AML-193 (cell line): ENCODE data around the gene EEF1AKMT3.
A peak's percentile ranks its signal among the peaks of the same experiment; 100 is the strongest.
"Not testable (repeated sequence)": the region's sequence is repeated elsewhere in the genome, so short reads cannot be mapped to it uniquely, and the experiment has no call there.

Experiments used
- DNase-seq, 2 experiments: peaks; one replicate each; lab custom pipeline; 2025; lab: John Stamatoyannopoulos, UW

EEF1AKMT3 gene

GRCh38 chr12:57765698-57766463, 6.5 kb upstream of the EEF1AKMT3 start:
- no peak for DNase-seq

DNA sequence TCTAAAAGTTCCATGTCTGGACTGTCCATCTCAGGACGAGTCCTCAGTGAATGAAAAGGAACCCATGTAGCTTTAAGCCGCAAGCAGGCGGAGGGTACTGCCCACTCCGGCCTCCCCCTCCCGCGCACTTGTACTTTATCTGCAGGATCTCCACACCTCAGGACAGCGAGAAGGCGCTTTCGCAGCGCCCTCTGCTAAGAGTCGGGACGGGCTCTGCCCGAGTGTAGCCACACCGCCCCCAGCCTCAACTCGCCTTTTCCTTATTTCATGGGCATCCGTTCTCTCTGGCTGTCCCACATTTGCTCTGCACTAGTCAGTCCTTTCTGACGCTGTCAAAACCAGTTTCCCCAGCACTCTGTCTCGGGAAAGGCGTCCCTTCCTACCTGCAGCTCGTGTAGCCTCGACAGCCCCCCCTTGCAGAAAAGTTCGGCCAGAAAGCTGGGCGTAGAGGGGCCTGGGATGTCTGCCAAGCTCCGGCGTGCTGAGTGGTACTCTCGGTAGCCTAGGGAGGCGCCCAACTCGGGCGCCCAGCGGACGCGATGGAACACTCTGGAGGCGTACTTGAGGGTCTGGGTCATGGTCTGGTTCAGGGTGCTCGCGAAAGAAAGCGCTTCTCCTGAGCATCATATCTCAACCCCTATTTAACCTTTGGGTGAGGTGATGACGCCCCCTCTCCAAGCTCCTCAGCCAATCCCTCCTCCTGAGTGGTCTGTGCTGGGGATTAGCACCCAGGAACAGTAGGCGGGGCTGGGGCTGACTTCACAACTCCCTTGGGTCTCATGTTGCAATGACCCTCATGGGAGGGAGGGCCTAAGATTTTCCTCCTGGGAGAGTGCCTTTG, 5.7 kb upstream of the EEF1AKMT3 start, which contains the start of gene CYP27B1:
TSS of gene CYP27B1 (minus strand) at position 615 of the 841 bp plus-strand sequence. CDS start at position 578, 37 bp downstream.
- no peak for DNase-seq

DNA sequence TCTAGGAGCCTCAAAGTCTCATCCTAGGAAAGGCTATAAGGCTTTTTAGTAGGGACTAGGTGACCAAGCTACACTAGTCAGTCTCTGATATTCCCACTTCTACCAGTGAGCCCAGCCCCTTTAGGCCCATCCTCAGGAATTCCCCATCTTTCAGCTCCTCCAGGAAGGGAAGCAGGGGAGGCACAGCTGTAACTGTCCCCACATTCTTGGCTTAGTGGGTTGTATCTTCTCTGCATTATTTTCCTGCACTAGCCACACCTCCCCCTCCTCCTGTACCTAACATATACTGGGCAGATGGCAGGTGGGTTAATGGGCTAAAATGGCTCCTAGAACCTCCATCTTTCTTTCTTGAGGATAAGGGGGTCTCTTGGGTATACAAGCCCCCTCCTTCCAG, 5.1 kb upstream of the EEF1AKMT3 start:
- DNase-seq, result no peak

GRCh38 chr12:57767876-57768275, 4.5 kb upstream of the EEF1AKMT3 start:
- DNase-seq, result no peak

- no peak for DNase-seq
Measured at GRCh38 chr12:57769594-57769993, 2.8 kb upstream of the EEF1AKMT3 start.

DNA sequence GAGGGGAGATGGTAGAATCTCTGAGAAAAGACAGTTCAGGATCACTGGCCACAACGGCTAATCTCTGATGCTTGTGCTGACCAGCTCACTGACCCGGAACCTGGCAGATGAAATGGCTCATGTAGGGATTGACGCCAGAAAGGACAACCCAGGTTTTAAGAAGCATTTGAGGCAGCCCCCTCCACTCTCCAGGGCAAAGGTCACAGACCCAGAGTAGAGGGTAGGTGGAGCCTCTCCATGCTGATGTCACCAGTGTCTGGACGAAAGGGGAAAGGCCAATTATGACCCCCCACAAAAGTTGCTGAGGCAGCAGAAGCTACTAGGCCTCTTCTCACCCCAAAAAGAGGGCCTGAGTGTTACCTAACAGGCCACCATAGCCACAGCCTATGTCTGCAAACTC, 1.7 kb upstream of the EEF1AKMT3 start:
- DNase-seq, result no peak

- DNase-seq, result peak; percentile 82 to 85
Measured at GRCh38 chr12:57771236-57771872, 1.1 kb upstream of the EEF1AKMT3 start.

GRCh38 chr12:57771873-57772428, 463 bp upstream of the EEF1AKMT3 start, which contains the start of gene METTL1:
Gene METTL1, minus strand, starts transcription at chr12:57772105. Its CDS starts 22 bp downstream, at chr12:57772083.
- peak; percentile 85 to 86 for DNase-seq

DNA sequence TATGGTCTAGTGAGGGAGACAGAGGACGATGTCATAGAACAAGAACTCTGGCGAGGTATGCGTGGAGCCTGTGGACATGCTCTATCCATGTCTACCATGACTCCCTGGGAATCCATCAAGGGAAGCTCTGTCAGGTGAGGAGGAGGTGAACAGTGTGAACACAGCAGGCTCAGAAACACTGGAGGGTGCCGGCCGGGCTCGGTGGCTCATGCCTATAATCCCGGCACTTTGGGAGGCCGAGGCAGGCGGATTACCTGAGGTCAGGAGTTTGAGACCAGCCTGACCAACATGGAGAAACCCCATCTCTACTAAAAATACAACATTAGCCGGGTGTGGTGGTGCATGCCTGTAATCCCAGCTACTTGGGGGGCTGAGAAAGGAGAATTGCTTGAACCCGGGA, 2.2 kb downstream of the EEF1AKMT3 start:
- DNase-seq, result not testable (repeated sequence)

GRCh38 chr12:57775044-57775443, 2.6 kb downstream of the EEF1AKMT3 start:
- no peak for DNase-seq

- DNase-seq, result peak; percentile 80 to 86
Measured at GRCh38 chr12:57775563-57776246, 3.3 kb downstream of the EEF1AKMT3 start.

DNA sequence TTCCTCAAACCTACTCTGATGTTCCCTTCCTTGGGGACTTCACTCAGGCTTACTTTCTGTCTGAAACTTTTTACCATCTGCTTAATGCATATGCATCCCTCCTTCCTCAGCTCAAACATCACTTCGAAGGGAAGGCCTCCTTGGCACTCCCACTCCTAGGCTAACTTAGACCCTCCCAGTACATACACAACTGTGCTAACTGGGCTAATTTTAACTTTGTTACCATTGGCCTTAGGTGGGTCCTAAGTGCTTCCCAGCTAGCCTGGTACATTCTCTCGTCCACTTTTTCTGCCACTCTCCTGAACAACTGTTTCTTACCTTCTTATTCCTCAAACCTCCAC, 3.8 kb downstream of the EEF1AKMT3 start:
- DNase-seq, result no peak

DNA sequence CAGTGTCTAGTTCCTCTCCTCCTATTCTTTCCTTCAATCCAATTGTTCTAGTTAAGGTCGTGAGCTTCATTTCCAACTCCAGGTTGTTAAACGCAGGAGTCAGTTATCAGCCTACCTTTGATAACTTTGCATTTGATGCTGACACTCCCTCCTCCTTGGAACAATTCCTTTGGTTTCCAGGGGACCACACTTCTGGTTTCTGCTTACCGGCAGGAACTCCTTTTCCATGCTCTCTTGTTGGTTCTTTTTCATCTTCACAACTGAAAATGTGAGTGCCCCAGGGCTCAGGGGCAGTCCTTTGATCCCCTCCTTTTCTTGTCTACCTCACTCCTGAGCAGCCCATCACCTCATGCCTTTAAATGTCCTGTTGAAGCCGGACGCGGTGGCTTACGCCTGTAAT, 5.0 kb downstream of the EEF1AKMT3 start:
- no peak for DNase-seq

DNA sequence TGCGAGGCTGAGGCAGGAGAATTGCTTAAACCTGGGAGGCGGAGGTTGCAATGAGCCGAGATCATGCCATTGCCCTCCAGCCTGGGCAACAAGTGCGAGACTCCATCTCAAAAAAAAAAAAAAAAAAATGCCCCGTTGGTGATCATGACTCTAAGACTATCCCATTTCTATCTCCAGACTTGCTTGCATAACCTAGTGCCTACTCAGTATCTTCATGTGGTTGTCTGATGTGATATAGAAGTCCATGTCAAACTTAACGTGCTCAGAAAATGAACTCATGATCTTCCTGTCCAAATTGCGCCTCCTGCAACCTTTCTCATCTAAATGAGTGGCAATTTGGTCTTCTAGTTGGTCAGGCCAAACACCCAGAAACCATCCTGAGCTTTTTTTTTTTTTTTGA, 5.5 kb downstream of the EEF1AKMT3 start:
- DNase-seq, result no peak

DNA sequence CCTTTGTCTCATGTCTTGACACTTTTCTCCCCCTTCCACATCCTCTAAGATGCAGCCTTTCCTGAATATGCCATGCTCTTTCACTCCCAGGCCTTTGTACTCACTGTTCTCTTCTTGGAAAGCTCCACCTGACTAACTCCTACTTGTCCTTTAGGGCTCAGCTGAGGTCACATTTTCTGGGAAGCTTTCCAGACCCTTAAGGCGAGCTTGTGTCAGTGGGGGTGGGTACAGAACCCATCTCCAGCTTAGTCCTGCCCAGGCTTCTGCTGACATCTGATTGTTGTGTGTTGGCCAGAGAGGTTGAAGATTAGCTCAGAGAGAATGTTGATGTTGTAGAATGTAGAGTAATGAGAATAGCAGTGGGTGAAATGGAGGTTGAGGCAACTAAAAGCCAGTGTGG, 7.3 kb downstream of the EEF1AKMT3 start:
- no peak for DNase-seq

DNA sequence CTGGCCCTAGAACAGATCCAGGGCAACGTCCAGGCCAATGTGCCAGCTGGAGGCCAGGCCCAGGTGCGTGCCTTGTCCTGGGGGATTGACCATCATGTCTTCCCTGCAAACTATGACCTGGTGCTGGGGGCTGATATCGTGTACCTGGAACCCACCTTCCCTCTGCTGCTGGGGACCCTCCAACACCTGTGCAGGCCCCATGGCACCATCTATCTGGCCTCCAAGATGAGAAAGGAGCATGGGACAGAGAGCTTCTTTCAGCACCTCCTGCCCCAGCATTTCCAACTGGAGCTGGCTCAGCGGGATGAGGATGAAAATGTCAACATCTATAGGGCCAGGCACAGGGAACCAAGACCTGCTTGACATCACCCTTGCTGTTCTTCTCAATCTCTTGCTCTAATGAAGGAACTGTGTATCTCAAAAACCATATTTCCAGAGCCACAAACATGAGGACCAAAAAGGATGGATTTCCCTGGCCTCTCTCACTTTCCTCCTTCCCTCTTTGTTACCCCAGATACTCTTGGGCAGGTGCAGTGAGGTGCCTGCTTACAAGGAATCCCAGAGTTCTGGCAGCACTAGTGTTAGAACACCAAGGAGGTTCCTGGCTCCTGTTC, 8.0 kb downstream of the EEF1AKMT3 start:
- DNase-seq, result no peak

DNA sequence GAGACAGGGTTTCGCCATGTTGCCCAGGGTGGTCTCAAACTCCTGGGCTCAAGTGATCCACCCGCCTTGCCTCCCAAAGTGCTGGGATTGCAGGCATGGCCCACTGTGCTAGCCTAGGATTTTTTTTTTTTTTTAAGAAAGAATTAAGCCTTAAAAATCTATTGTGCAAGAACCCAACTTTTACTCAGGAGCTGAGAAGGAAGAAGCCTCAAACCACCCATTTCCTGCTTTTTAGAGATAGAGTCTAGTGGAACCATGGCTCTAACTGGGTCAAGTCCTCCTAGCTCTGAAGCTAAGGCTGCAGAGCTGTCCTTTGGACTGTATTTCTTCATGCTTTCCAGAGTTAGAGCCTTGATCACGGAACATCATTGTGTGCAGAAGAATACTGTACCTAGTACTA, 8.8 kb downstream of the EEF1AKMT3 start:
- peak; percentile 70 for DNase-seq

DNA sequence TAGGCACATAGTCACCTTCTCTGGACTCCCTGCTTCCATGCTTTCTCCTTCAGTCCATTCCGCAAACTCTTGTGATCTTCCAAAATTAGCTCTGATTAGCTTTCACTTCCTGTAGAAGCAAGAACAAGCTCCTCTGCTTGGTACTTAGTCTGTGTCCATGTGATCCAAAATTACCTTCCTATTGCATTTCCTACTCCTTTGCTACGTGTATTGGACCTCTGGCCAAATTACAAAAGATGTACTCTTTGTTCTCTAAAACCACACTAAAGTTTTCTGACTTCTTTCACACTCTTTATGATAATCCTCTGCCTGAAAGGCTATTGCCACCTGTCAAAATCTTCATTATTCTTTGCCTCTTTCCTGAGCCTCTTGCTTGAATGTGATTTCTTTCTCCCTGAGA, 9.4 kb downstream of the EEF1AKMT3 start:
- no peak for DNase-seq

DNA sequence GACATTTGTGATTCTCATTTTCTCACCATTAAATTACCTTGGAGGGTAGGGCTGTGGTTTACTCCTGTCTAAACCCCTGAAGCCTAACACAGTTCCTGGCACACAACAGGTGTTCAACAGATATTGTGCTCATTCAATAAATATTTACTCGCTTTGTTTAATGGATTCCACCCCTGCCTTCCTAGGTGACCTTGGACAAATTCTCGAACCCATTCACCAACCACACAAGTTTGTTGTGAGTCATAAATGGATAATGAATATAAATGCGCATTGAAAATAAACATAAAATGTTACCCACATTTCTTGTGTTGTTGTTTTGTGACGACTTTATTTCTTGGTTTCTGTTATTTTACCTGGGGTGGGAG, 9.8 kb downstream of the EEF1AKMT3 start:
- DNase-seq, result no peak

DNA sequence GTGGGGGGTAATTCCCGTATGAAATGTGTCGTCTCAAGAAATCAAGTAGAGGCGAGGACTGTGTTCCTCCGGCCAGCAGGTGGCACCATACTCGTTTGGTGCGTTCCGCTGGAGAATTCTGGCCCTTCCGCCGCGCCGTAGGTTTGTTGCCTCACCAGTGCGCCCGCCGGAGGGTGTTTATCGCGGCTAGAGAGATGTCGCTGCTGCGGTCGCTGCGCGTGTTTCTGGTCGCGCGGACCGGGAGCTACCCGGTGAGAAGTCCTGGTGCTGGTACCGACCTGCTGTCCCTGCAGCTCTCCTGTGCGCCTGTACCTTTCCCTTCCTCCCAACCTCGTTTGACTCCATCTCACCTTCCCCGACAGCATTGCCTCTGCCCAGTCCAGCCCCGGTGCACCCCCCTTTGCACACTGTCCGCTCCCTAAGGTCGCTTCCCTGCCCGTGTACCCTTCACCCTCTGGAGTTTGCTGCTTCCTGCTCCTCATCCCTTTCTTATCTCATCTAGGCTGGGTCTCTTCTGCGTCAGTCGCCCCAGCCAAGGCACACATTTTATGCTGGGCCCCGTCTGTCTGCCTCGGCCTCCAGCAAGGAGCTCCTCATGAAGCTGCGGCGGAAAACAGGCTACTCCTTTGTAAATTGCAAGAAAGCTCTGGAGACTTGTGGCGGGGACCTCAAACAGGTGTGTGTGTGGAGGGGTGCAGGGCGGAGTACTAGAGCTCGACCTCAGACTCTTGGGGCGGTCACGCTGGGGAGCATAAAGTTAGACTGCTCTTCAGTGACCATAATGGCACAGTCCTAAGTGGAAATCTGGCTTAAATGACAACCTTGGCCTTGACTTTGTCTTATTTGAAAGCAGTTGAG, 10.4 kb downstream of the EEF1AKMT3 start, which contains the start of gene TSFM:
TSS of gene TSFM (plus strand) at position 180 of the 858 bp plus-strand sequence. CDS start at position 195, 15 bp downstream.
- DNase-seq, result peak; percentile 90
